ENCODE data around the gene VWA5B1. TPM values are rescaled to one million over a fixed set of nuclear protein-coding genes. Genes with fewer than 3 reads are reported as not detected.

Gene VWA5B1
- total and polyA plus RNA-seq, 2 donors (not counting 3 experiments of a cell fraction or from before 2014, with no cell fraction given) = not detected

- FAIRE-seq (no peak), DNase-seq (ENCODE audit: low read depth, low spot score) (no peak)
- Histone ChIP-seq H3K79me2 (ENCODE audit: control insufficient read depth, insufficient read depth, low read length) (no peaks in the 10 kb centered on the region), H3K4me3 (replicated peaks in 1 of 3; ENCODE audit: insufficient read depth in 1 of 3, low read depth in 1 of 3, low read length in 3 of 3) (no peak overlapping the region), H2AFZ (ENCODE audit: low read depth, low read length) (no peak overlapping the region), H4K20me1 (replicated peaks; ENCODE audit: control insufficient read depth, extremely low read depth, insufficient read depth, low read length) (peaks cover 3% of the 10 kb centered on the region), H3K4me2 (ENCODE audit: insufficient read depth, low read length) (no peak overlapping the region), H3K36me3 (ENCODE audit: control insufficient read depth in 2 of 2, extremely low read depth in 1 of 2, insufficient read depth in 2 of 2, low read length in 2 of 2) (no peaks in the 10 kb centered on the region), H3K9ac (replicated peaks; ENCODE audit: extremely low read depth, insufficient read depth, low read length) (no peak overlapping the region), H3K9me1 (replicated peaks; ENCODE audit: control insufficient read depth, extremely low read depth, insufficient read depth, low read length) (no peaks in the 10 kb centered on the region), H3K9me3 (replicated peaks; ENCODE audit: control insufficient read depth, insufficient read depth, low read length) (no peaks in the 10 kb centered on the region), H3K4me1 (ENCODE audit: control insufficient read depth, extremely low read depth, insufficient read depth, low read length) (no peaks in the 10 kb centered on the region), H3K27me3 (ENCODE audit: control insufficient read depth in 2 of 2, insufficient read depth in 2 of 2, low read length in 2 of 2) (peaks cover 0 to 2% of the 10 kb centered on the region in 2 experiments), H3K27ac (ENCODE audit: insufficient read depth, low read depth, low read length) (no peak overlapping the region)
- dilution Hi-C loops (cut with MboI; ENCODE audit: extremely low pct_ligation_motif_present, low sequenced_read_pairs) (no loop called here), intact Hi-C loops (cut with micrococcal nuclease) (loop anchor here (10.0 kb wide), 1 partner anchor 461 kb away; no protein-coding TSS in a partner anchor)
- CTCF ChIA-PET = interaction anchor here (1.1 to 5.6 kb wide), 8 partner anchors 12 to 163 kb away, joined by 5 to 60 read pairs (median 8); no protein-coding TSS in a partner anchor
- TF ChIP-seq EZH2 (IDR thresholded peaks at IDR 0.05; ENCODE audit: borderline replicate concordance, low read depth, low read length, severe bottlenecking) = no peak
- TF ChIP-seq, protein P1, sequence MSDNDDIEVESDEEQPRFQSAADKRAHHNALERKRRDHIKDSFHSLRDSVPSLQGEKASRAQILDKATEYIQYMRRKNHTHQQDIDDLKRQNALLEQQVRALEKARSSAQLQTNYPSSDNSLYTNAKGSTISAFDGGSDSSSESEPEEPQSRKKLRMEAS (IDR thresholded peaks at IDR 0.05; ENCODE audit: insufficient read depth, insufficient read length) = no peak
- TF ChIP-seq GATA2 (IDR thresholded peaks at IDR 0.05; ENCODE audit: insufficient read depth, insufficient read length, low read depth, low read length) = no peak
- TF ChIP-seq POLR2A (IDR thresholded peaks at IDR 0.05; ENCODE audit: low read depth, low read length) = no peak
- TF ChIP-seq, protein P2, sequence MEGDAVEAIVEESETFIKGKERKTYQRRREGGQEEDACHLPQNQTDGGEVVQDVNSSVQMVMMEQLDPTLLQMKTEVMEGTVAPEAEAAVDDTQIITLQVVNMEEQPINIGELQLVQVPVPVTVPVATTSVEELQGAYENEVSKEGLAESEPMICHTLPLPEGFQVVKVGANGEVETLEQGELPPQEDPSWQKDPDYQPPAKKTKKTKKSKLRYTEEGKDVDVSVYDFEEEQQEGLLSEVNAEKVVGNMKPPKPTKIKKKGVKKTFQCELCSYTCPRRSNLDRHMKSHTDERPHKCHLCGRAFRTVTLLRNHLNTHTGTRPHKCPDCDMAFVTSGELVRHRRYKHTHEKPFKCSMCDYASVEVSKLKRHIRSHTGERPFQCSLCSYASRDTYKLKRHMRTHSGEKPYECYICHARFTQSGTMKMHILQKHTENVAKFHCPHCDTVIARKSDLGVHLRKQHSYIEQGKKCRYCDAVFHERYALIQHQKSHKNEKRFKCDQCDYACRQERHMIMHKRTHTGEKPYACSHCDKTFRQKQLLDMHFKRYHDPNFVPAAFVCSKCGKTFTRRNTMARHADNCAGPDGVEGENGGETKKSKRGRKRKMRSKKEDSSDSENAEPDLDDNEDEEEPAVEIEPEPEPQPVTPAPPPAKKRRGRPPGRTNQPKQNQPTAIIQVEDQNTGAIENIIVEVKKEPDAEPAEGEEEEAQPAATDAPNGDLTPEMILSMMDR (IDR thresholded peaks at IDR 0.05; ENCODE audit: extremely low read depth in 1 of 2, insufficient read depth in 1 of 2, low read depth in 1 of 2, low read length in 2 of 2) = no peak
- TF ChIP-seq MYC (IDR thresholded peaks at IDR 0.05; ENCODE audit: low read depth, low read length) = no peak
- TF ChIP-seq FOS (IDR thresholded peaks at IDR 0.05; ENCODE audit: borderline replicate concordance, insufficient read depth, low read length) = no peak
- no peak for TF ChIP-seq POLR2AphosphoS5 (IDR thresholded peaks at IDR 0.05; ENCODE audit: insufficient read depth, low read depth, low read length)
- TF ChIP-seq JUN (IDR thresholded peaks at IDR 0.05; ENCODE audit: borderline replicate concordance, insufficient read depth, insufficient read length, low read depth) = no peak
- POLR2A ChIA-PET = no interaction called here
- no TSS peak for BruUV-seq (replicated peaks)
These were observed 85.5 kb downstream of the VWA5B1 start for GRCh38 chr1:20376171-20376570.
